Fibroblast of the aortic adventitia (primary cell): Measurements from ENCODE around the gene ADAMTS12. TPM values are rescaled to one million over a fixed set of nuclear protein-coding genes. Genes with fewer than 3 reads are reported as not detected.
A peak's percentile ranks its signal among the peaks of the same experiment; 100 is the strongest.

ENCODE experiments used
- DNase-seq: peaks from one replicate; pipeline ENCODE4 v3.0.0-alpha.2; 2010; ENCODE audit warnings: low read depth
- H3K4me3 ChIP-seq: 2 replicates; pipeline ENCODE4 v1.5.1; 2011; ENCODE audit warnings: low read depth, mild to moderate bottlenecking, control low read depth, low read length, moderate library complexity
- total RNA-seq: library from RNA; depleted of rRNA; stranded (reverse); fragments of >200 nt; gene quantifications from 2 replicates; pipeline ENCODE4 v1.2.3, GENCODE V29; 2012; ENCODE audit warnings: low replicate concordance
- TF ChIP-seq, protein P1 (sequence below): IDR thresholded peaks from 2 replicates; pipeline ENCODE4 v1.5.1; 2011; ENCODE audit warnings: mild to moderate bottlenecking, low read length, control low read depth, inconsistent platforms; ENCODE audit not compliant: insufficient read depth

Gene ADAMTS12
- total RNA-seq, 1 donor, result 13.0 TPM

DNA sequence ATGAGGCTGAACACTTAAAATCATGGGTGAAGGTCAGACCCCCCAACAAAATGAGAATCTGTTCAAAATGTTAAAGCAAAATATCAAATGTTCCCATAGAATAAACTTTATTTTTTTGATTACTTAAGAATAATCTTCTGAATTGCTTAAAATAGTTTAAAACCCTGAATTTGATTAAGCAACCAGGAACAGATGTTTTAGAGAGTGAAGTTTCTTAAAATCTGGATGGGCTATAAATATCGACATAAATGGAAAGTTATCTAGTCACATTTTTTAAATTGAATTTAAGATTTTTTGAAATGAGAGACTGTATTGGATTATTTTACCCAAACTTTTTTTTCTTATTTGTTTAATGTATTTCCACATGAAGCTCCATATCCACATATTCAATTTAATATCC lies 98.5 kb downstream of the ADAMTS12 start:
- H3K4me3 ChIP-seq, result no peak overlapping the region
- no peak for DNase-seq
- TF ChIP-seq, protein P1, sequence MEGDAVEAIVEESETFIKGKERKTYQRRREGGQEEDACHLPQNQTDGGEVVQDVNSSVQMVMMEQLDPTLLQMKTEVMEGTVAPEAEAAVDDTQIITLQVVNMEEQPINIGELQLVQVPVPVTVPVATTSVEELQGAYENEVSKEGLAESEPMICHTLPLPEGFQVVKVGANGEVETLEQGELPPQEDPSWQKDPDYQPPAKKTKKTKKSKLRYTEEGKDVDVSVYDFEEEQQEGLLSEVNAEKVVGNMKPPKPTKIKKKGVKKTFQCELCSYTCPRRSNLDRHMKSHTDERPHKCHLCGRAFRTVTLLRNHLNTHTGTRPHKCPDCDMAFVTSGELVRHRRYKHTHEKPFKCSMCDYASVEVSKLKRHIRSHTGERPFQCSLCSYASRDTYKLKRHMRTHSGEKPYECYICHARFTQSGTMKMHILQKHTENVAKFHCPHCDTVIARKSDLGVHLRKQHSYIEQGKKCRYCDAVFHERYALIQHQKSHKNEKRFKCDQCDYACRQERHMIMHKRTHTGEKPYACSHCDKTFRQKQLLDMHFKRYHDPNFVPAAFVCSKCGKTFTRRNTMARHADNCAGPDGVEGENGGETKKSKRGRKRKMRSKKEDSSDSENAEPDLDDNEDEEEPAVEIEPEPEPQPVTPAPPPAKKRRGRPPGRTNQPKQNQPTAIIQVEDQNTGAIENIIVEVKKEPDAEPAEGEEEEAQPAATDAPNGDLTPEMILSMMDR, result no peak

DNA sequence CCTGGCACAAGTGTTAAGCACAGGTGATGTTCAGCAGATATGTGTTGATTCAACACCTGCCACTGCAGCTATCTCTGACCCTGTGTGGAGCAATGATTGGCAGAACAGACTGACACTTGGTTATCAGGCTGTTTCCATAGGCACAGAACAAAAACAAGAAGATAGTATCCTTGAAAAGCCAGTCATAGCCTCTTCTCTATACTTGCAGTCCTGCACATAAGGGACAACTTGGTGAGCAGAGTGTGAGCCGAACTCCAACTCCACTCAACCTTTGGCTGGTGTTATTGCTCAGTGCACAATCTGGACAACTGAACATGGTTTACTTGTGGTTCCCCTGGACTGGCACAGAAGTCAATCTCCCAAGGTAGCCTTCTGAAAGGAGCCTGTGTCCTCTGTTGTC lies 99.2 kb downstream of the ADAMTS12 start:
- H3K4me3 ChIP-seq, result no peak overlapping the region
- DNase-seq, result no peak
- TF ChIP-seq, protein P1, result no peak

DNA sequence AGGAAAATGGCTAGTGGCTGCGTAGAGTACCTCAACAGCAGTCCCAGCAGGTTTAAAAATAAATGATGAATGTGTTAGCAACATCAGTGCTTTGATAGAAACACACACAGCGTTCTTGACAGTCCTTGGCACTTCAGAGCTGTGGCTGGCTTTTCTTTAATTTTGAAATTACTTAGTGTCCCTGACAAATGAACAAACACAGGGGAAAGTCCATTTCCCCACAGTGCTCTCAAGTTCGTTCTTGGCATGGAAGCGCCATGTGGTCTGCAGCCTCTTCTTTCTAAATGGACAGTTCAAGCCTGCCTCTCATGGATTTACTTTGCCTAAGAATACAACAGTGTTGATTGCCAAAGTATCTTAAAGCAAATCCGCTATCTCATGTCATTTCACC lies 102.2 kb downstream of the ADAMTS12 start:
- no peak for DNase-seq
- no peak overlapping the region for H3K4me3 ChIP-seq
- TF ChIP-seq, protein P1, result no peak

DNA sequence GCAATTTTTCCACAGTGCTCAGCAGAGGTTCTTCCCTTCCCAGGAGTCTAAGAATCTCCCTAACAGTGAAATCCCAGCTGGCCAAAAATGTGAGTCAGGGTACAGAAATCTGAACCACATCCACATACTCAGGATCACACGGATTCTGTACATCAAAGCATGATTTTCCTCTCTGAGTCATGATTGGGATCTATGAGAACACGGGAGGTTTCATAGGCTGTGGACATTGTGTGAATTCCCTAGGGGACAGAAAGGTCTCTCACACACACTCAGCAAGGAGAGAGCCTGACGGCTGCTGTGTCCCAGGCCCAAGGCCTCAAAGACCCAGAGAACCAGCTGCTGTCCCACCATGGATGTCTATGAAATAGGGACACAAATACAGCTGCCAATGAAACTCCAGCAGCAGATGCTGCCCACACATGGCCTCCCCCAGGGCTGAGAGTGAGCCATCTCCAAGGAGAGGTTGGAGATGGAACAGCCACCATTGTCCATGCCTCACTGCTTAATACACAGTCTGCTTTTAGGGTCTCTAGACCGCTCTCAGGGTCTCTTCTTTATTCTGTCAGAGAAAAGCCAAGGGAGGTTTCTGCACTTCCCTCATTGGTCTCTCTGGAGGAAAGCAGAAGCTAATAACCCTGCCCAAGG lies 102.7 kb downstream of the ADAMTS12 start:
- no peak overlapping the region for H3K4me3 ChIP-seq
- TF ChIP-seq, protein P1, result no peak
- peak; percentile 98 for DNase-seq

DNA sequence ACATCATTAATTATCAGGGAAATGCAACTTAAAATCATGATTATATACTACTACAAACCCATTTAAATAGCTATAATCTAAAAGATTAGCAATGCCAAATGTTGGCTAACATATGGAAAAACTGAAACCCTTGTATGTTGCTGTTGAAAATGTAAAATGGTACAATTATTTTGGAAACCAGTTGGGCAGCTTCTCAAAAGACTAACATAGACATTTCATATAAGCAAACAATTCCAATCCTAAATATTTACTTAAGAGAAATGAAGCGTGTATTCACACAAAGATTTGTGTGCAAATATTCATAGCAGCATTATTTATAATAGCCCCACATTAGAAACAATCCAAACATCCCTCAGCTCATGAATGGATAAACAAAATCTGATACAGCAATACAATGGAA lies 106.2 kb downstream of the ADAMTS12 start:
- TF ChIP-seq, protein P1, result no peak
- no peak overlapping the region for H3K4me3 ChIP-seq
- DNase-seq, result no peak

DNA sequence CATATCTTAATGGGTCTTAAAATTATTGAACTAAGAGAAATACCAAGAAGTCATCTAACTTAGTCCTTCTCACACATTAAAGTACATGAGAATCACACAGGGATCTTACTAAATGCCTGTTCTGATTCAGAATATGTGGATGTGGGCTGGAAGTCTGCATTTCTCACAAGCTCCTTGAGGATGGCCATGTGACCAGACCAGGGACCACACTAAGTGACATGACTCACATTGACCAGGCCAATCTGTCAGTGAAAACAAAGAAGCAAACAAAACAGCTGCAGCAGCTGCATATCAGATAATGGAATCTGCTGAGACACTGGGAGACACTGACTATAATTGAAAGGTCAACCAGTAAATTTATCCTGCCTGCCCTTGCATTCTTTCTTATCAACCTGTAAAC lies 110.5 kb downstream of the ADAMTS12 start:
- TF ChIP-seq, protein P1, result no peak

DNA sequence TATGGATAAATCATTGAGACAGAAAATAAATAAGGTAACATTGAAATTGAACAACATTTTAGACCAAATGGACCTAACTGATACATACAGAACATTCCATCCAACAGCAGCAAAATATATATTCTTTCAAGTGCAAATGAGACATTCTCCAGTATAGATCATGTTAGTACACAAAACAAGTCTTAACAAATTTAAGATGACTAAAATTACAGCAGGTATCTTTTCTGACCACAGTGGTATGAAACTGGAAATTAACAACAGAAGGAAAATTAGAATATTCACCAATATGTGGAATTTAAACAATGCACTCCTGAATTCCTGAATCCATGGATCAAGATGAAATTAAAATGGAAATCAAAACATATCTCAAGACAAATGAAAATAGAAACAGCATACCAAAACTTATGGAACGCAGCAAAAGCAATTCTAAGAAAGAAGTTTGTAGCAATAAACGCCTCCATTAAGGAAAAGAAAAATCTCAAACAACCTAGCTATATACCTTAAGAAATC lies 115.6 kb downstream of the ADAMTS12 start:
- no peak overlapping the region for H3K4me3 ChIP-seq
- DNase-seq, result no peak
- TF ChIP-seq, protein P1, result no peak

More for the DNA sequence above, 110.5 kb downstream of the ADAMTS12 start:
- no peak overlapping the region for H3K4me3 ChIP-seq
- peak; percentile 62 for DNase-seq
